ENCODE measurements around the gene TNK2. TPM values are rescaled to one million over a fixed set of nuclear protein-coding genes. Genes with fewer than 3 reads are reported as not detected.

Gene TNK2
- total and polyA plus RNA-seq, 2 of the 13 experiments (the other 11 are each of a cell fraction or from before 2014, with no cell fraction given) = 4.6 to 5.8 TPM

- no peak overlapping the region for H3K4me2 ChIP-seq (ENCODE audit: low read depth, low read length)
- no peaks in the 10 kb centered on the region for H4K20me1 ChIP-seq (ENCODE audit: insufficient read depth, low read length)
- no peak overlapping the region for H3K4me3 ChIP-seq (replicated peaks in 1 of 3; ENCODE audit: insufficient read depth in 1 of 3, low read depth in 2 of 3, low read length in 3 of 3)
- POLR2A ChIA-PET = no interaction called here
- no peak overlapping the region for H3K27ac ChIP-seq (ENCODE audit: extremely low read length, insufficient read depth, low read length)
- H3K9ac ChIP-seq (ENCODE audit: insufficient read depth, low read depth, low read length) = no peak overlapping the region
- TF ChIP-seq ZNF7 (CRISPR knock-in tag; IDR thresholded peaks at IDR 0.05) = no peak
- no peak for TF ChIP-seq HOXA7 (CRISPR knock-in tag; IDR thresholded peaks at IDR 0.05)
- TF ChIP-seq ZNF501 (CRISPR knock-in tag; IDR thresholded peaks at IDR 0.05) = no peak
- no peak for TF ChIP-seq HDAC6 (IDR thresholded peaks at IDR 0.05; ENCODE audit: low read depth, low read length)
- TF ChIP-seq ZNF44 (CRISPR knock-in tag; IDR thresholded peaks at IDR 0.05) = no peak
- no peak for TF ChIP-seq ZNF121 (CRISPR knock-in tag; IDR thresholded peaks at IDR 0.05)
- no peak for TF ChIP-seq CEBPZ (IDR thresholded peaks at IDR 0.05; ENCODE audit: low read length)
- no peak for TF ChIP-seq CBX5 (CRISPR knock-in tag; IDR thresholded peaks at IDR 0.05; ENCODE audit: borderline replicate concordance)
- no peak for TF ChIP-seq MXD1 (CRISPR knock-in tag; IDR thresholded peaks at IDR 0.05)
- no peak for TF ChIP-seq ZNF367 (CRISPR knock-in tag; IDR thresholded peaks at IDR 0.05; ENCODE audit: borderline replicate concordance)
- TF ChIP-seq ZFY (CRISPR knock-in tag; IDR thresholded peaks at IDR 0.05) = no peak
- TF ChIP-seq ZNF432 (CRISPR knock-in tag; IDR thresholded peaks at IDR 0.05; ENCODE audit: borderline replicate concordance) = no peak
- no peak for TF ChIP-seq ZNF766 (CRISPR knock-in tag; IDR thresholded peaks at IDR 0.05; ENCODE audit: borderline replicate concordance)
- no peak for TF ChIP-seq KAT7 (CRISPR knock-in tag; IDR thresholded peaks at IDR 0.05; ENCODE audit: borderline replicate concordance)
- TF ChIP-seq REXO4 (CRISPR knock-in tag; IDR thresholded peaks at IDR 0.05; ENCODE audit: borderline replicate concordance) = no peak
- no peak for TF ChIP-seq STAG1 (CRISPR knock-in tag; IDR thresholded peaks at IDR 0.05)
- no peak for TF ChIP-seq SYNCRIP (IDR thresholded peaks at IDR 0.05; ENCODE audit: insufficient read depth, low read depth, low read length)
- no peak for TF ChIP-seq NKX3-1 (CRISPR knock-in tag; IDR thresholded peaks at IDR 0.05)
- no peak for TF ChIP-seq CC2D1A (CRISPR knock-in tag; IDR thresholded peaks at IDR 0.05)
- no peak overlapping the region for H2AFZ ChIP-seq (ENCODE audit: low read length)
- BruUV-seq (replicated peaks) = no TSS peak
- in situ Hi-C loops (cut with HindIII; ENCODE audit: extremely low pct_ligation_motif_present, low pct_unique_long_range_greater_than_20kb) = no loop called here
- CTCF ChIA-PET (ENCODE audit: low intra/inter-chr PET ratio, low total read pairs) = no interaction called here
- intact Hi-C loops (cut with micrococcal nuclease; ENCODE audit: unreplicated experiment) = no loop called here
- H3K4me1 ChIP-seq (ENCODE audit: insufficient read depth, low read length) = no peaks in the 10 kb centered on the region
- ATAC-seq (no peak), DNase-seq (ENCODE audit: low spot score) (no peak), FAIRE-seq (no peak)
- 100% methylated on average over 2 of the region's 4 CpGs for WGBS (ENCODE audit: low lambda C conversion rate)
- no peaks in the 10 kb centered on the region for H3K9me3 ChIP-seq (ENCODE audit: low read length)
- H3K27me3 ChIP-seq (ENCODE audit: control insufficient read depth in 1 of 2, insufficient read depth in 2 of 2, low read length in 2 of 2) = no peaks in the 10 kb centered on the region
- H3K36me3 ChIP-seq (replicated peaks in 1 of 2; ENCODE audit: control insufficient read depth in 1 of 2, insufficient read depth in 2 of 2, low read length in 2 of 2) = no peaks in the 10 kb centered on the region; a peak in 1 of 5 replicates
- H3K79me2 ChIP-seq (ENCODE audit: insufficient read depth, low read length) = no peaks in the 10 kb centered on the region
Observed at GRCh38 chr3:195880037-195880431, 28.3 kb downstream of the TNK2 start.
